ENCODE measurements around the gene IRF7. TPM values are rescaled to one million over a fixed set of nuclear protein-coding genes. Genes with fewer than 3 reads are reported as not detected.

Gene IRF7
- total and polyA plus RNA-seq, 9 of the 15 experiments (the other 6 are each of a cell fraction or from before 2014, with no cell fraction given): 0.27 to 7.6 (median 1.8) TPM

- TF ChIP-seq POLR2AphosphoS2 (IDR thresholded peaks at IDR 0.05; ENCODE audit: low read length): no peak
- TF ChIP-seq RAD21 (CRISPR knock-in tag; conservative IDR thresholded peaks at IDR 0.05 in 1 of 2, IDR thresholded peaks at IDR 0.05 in 1 of 2): no peak
- TF ChIP-seq SRSF7 (optimal IDR thresholded peaks at IDR 0.05; ENCODE audit: low read depth, low read length): no peak
- peak; percentile 16 for TF ChIP-seq RBM22 (IDR thresholded peaks at IDR 0.05; ENCODE audit: low read depth, low read length, poor library complexity, severe bottlenecking)
- TF ChIP-seq ZNF449 (CRISPR knock-in tag; IDR thresholded peaks at IDR 0.05): no peak
- TF ChIP-seq SMARCC2 (IDR thresholded peaks at IDR 0.05; ENCODE audit: low read depth): no peak
- no peak for TF ChIP-seq SNIP1 (IDR thresholded peaks at IDR 0.05; ENCODE audit: low read depth)
- no peak for TF ChIP-seq SMARCA5 (IDR thresholded peaks at IDR 0.05)
- no peak for TF ChIP-seq NEUROD1 (IDR thresholded peaks at IDR 0.05; ENCODE audit: borderline replicate concordance, low read depth, low read length, partially characterized antibody)
- TF ChIP-seq E2F4 (CRISPR knock-in tag; IDR thresholded peaks at IDR 0.05; ENCODE audit: low read depth): 0 out of 2 replicates have a peak, but pooled peaks have one; percentile 20
- no peak for TF ChIP-seq ZSCAN32 (CRISPR knock-in tag; IDR thresholded peaks at IDR 0.05)
- no peak for TF ChIP-seq ZBTB26 (CRISPR knock-in tag; IDR thresholded peaks at IDR 0.05)
- TF ChIP-seq ZEB2 (IDR thresholded peaks at IDR 0.05): peak; percentile 74; the same call in 1 of the 2 replicates
- no peak for TF ChIP-seq RNF219 (CRISPR knock-in tag; IDR thresholded peaks at IDR 0.05)
- TF ChIP-seq SIN3A (IDR thresholded peaks at IDR 0.05; ENCODE audit: borderline replicate concordance in 2 of 2, control insufficient read depth in 1 of 2, low read depth in 2 of 2, low read length in 2 of 2): 0 out of 4 replicates have a peak, but pooled peaks of 1 of the 2 experiments have one; percentile 38
- no peak for TF ChIP-seq CSDE1 (IDR thresholded peaks at IDR 0.05)
- TF ChIP-seq PKNOX1 (IDR thresholded peaks at IDR 0.05): no peak
- TF ChIP-seq KLF13 (tag; IDR thresholded peaks at IDR 0.05; ENCODE audit: borderline replicate concordance, low read depth): no peak
- TF ChIP-seq TAF1 (IDR thresholded peaks at IDR 0.05; ENCODE audit: control insufficient read depth, extremely low read depth, insufficient read depth, low read length, severe bottlenecking): peak; percentile 15
- TF ChIP-seq ZNF316 (IDR thresholded peaks at IDR 0.05): no peak
These were observed at the start of gene IRF7 (continued) for GRCh38 chr11:615504-616319.
